ENCODE measurements around the gene ATN1. TPM values are rescaled to one million over a fixed set of nuclear protein-coding genes. Genes with fewer than 3 reads are reported as not detected.

The ATN1 gene
- total RNA-seq, 4 donors from 2014 or later: 46.2 to 93.5 (median 59.4) TPM

GRCh38 chr12:6954316-6955107, 26.8 kb downstream of the ATN1 start:
- ATAC-seq (ENCODE audit: low FRiP score) (no peak), DNase-seq (ENCODE audit: low spot score) (no peak)
- TF ChIP-seq CTCF (IDR thresholded peaks at IDR 0.05): no peak

- no peak for TF ChIP-seq CTCF (IDR thresholded peaks at IDR 0.05)
- DNase-seq (ENCODE audit: low spot score): no peak
Observed at GRCh38 chr12:6955108-6956020, 27.6 kb downstream of the ATN1 start.

GRCh38 chr12:6956021-6956727, 28.4 kb downstream of the ATN1 start:
- no peak for ATAC-seq (ENCODE audit: low FRiP score)
- DNase-seq (ENCODE audit: low spot score): no peak
- no peak for TF ChIP-seq CTCF (IDR thresholded peaks at IDR 0.05)

More at GRCh38 chr12:6955108-6956020, 27.6 kb downstream of the ATN1 start:
- no peak for ATAC-seq (ENCODE audit: low FRiP score)

- ATAC-seq (ENCODE audit: low FRiP score) (no peak), DNase-seq (ENCODE audit: low spot score) (no peak)
- TF ChIP-seq CTCF (IDR thresholded peaks at IDR 0.05): no peak
Observed at GRCh38 chr12:6957151-6957701, 29.5 kb downstream of the ATN1 start.

GRCh38 chr12:6957741-6958608, 30.2 kb downstream of the ATN1 start:
- TF ChIP-seq CTCF (IDR thresholded peaks at IDR 0.05): no peak
- no peak for DNase-seq (ENCODE audit: low spot score)
- no peak for ATAC-seq (ENCODE audit: low FRiP score)

- TF ChIP-seq CTCF (IDR thresholded peaks at IDR 0.05): no peak
- no peak for ATAC-seq (ENCODE audit: low FRiP score)
- DNase-seq (ENCODE audit: low spot score): no peak
Observed at GRCh38 chr12:6958609-6959057, 30.9 kb downstream of the ATN1 start.

Measured in omental fat pad (tissue), 4 donors.